ENCODE results near the gene USP53.

USP53 gene

DNA sequence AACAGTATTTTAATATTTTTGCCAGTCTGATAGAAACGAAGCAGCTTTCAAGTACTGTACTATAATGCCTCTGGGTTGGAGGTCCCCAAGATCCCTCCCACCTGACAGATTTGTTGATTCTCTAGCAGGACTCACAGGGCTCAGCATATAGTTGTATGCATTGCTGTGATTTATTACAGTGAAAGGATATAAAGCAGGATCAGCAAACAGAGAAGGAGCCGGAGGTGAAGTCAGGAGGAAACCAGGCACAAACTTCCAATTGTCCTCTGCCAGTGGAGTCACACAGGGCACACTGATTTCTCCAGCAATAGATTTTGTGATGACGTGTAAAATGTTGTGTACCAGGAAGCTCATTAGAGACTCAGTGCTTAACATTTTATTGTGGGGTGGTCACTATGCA lies 19.0 kb downstream of the USP53 start:
- H3K9me3 ChIP-seq (ENCODE audit: insufficient read depth, low read length, severe bottlenecking) = no peaks in the 10 kb centered on the region
- H3K4me3 ChIP-seq (ENCODE audit: low read depth in 1 of 2, low read length in 2 of 2) = no peak overlapping the region
- H3K4me1 ChIP-seq (ENCODE audit: insufficient read depth, low read length) = no peaks in the 10 kb centered on the region
- no peak for ATAC-seq (ENCODE audit: insufficient read depth, low read depth)
- no peak overlapping the region for H2AFZ ChIP-seq (ENCODE audit: low read depth, low read length)
- TF ChIP-seq, protein P1, sequence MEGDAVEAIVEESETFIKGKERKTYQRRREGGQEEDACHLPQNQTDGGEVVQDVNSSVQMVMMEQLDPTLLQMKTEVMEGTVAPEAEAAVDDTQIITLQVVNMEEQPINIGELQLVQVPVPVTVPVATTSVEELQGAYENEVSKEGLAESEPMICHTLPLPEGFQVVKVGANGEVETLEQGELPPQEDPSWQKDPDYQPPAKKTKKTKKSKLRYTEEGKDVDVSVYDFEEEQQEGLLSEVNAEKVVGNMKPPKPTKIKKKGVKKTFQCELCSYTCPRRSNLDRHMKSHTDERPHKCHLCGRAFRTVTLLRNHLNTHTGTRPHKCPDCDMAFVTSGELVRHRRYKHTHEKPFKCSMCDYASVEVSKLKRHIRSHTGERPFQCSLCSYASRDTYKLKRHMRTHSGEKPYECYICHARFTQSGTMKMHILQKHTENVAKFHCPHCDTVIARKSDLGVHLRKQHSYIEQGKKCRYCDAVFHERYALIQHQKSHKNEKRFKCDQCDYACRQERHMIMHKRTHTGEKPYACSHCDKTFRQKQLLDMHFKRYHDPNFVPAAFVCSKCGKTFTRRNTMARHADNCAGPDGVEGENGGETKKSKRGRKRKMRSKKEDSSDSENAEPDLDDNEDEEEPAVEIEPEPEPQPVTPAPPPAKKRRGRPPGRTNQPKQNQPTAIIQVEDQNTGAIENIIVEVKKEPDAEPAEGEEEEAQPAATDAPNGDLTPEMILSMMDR (IDR thresholded peaks at IDR 0.05; ENCODE audit: borderline replicate concordance, extremely low read depth, low read length, poor library complexity, severe bottlenecking) = no peak
- TF ChIP-seq EZH2 (IDR thresholded peaks at IDR 0.05; ENCODE audit: borderline replicate concordance, low read depth, low read length, severe bottlenecking) = no peak
- no peak overlapping the region for H3K27ac ChIP-seq (ENCODE audit: low read length)
- H3K4me2 ChIP-seq (ENCODE audit: insufficient read depth, low read length) = no peak overlapping the region
- no peak for DNase-seq
- no peaks in the 10 kb centered on the region for H3K79me2 ChIP-seq (ENCODE audit: insufficient read depth, low read length)
- H4K20me1 ChIP-seq (ENCODE audit: insufficient read depth, low read length) = no peaks in the 10 kb centered on the region
- no peaks in the 10 kb centered on the region for H3K27me3 ChIP-seq (ENCODE audit: insufficient read depth, low read length, poor library complexity)
- H3K36me3 ChIP-seq (ENCODE audit: insufficient read depth, low read length) = no peaks in the 10 kb centered on the region
- no peak overlapping the region for H3K9ac ChIP-seq (ENCODE audit: low read depth, low read length)

- Histone ChIP-seq H2AFZ (ENCODE audit: low read depth, low read length) (no peak overlapping the region), H3K9me3 (ENCODE audit: insufficient read depth, low read length, severe bottlenecking) (no peaks in the 10 kb centered on the region), H4K20me1 (ENCODE audit: insufficient read depth, low read length) (no peaks in the 10 kb centered on the region), H3K4me1 (ENCODE audit: insufficient read depth, low read length) (no peaks in the 10 kb centered on the region), H3K79me2 (ENCODE audit: insufficient read depth, low read length) (no peaks in the 10 kb centered on the region), H3K4me3 (ENCODE audit: low read depth in 1 of 2, low read length in 2 of 2) (no peak overlapping the region), H3K9ac (ENCODE audit: low read depth, low read length) (no peak overlapping the region), H3K27me3 (ENCODE audit: insufficient read depth, low read length, poor library complexity) (no peaks in the 10 kb centered on the region), H3K27ac (ENCODE audit: low read length) (no peak overlapping the region), H3K36me3 (ENCODE audit: insufficient read depth, low read length) (no peaks in the 10 kb centered on the region), H3K4me2 (ENCODE audit: insufficient read depth, low read length) (no peak overlapping the region)
- no peak for DNase-seq
- ATAC-seq (ENCODE audit: insufficient read depth, low read depth) = no peak
- TF ChIP-seq, protein P1 (IDR thresholded peaks at IDR 0.05; ENCODE audit: borderline replicate concordance, extremely low read depth, low read length, poor library complexity, severe bottlenecking) = no peak
- no peak for TF ChIP-seq EZH2 (IDR thresholded peaks at IDR 0.05; ENCODE audit: borderline replicate concordance, low read depth, low read length, severe bottlenecking)
Observed at GRCh38 chr4:119232286-119232685, 19.8 kb downstream of the USP53 start.

- Histone ChIP-seq H3K27ac (ENCODE audit: low read length) (no peak overlapping the region), H3K9me3 (ENCODE audit: insufficient read depth, low read length, severe bottlenecking) (no peaks in the 10 kb centered on the region), H3K36me3 (ENCODE audit: insufficient read depth, low read length) (no peaks in the 10 kb centered on the region), H3K4me3 (ENCODE audit: low read depth in 1 of 2, low read length in 2 of 2) (no peak overlapping the region), H3K79me2 (ENCODE audit: insufficient read depth, low read length) (no peaks in the 10 kb centered on the region), H4K20me1 (ENCODE audit: insufficient read depth, low read length) (no peaks in the 10 kb centered on the region), H3K4me1 (ENCODE audit: insufficient read depth, low read length) (no peaks in the 10 kb centered on the region), H3K4me2 (ENCODE audit: insufficient read depth, low read length) (no peak overlapping the region), H3K9ac (ENCODE audit: low read depth, low read length) (no peak overlapping the region), H2AFZ (ENCODE audit: low read depth, low read length) (no peak overlapping the region), H3K27me3 (ENCODE audit: insufficient read depth, low read length, poor library complexity) (no peaks in the 10 kb centered on the region)
- ATAC-seq (ENCODE audit: insufficient read depth, low read depth) (no peak), DNase-seq (no peak)
- TF ChIP-seq, protein P1 (IDR thresholded peaks at IDR 0.05; ENCODE audit: borderline replicate concordance, extremely low read depth, low read length, poor library complexity, severe bottlenecking) = no peak
- TF ChIP-seq EZH2 (IDR thresholded peaks at IDR 0.05; ENCODE audit: borderline replicate concordance, low read depth, low read length, severe bottlenecking) = no peak
Observed at GRCh38 chr4:119233191-119233590, 20.7 kb downstream of the USP53 start.

- Histone ChIP-seq H3K9ac (ENCODE audit: low read depth, low read length) (no peak overlapping the region), H3K27me3 (ENCODE audit: insufficient read depth, low read length, poor library complexity) (no peaks in the 10 kb centered on the region), H3K4me1 (ENCODE audit: insufficient read depth, low read length) (no peaks in the 10 kb centered on the region), H3K9me3 (ENCODE audit: insufficient read depth, low read length, severe bottlenecking) (no peaks in the 10 kb centered on the region), H3K27ac (ENCODE audit: low read length) (no peak overlapping the region), H3K4me2 (ENCODE audit: insufficient read depth, low read length) (no peak overlapping the region), H2AFZ (ENCODE audit: low read depth, low read length) (no peak overlapping the region), H3K79me2 (ENCODE audit: insufficient read depth, low read length) (no peaks in the 10 kb centered on the region), H4K20me1 (ENCODE audit: insufficient read depth, low read length) (no peaks in the 10 kb centered on the region), H3K4me3 (ENCODE audit: low read depth in 1 of 2, low read length in 2 of 2) (no peak overlapping the region), H3K36me3 (ENCODE audit: insufficient read depth, low read length) (no peaks in the 10 kb centered on the region)
- no peak for DNase-seq
- TF ChIP-seq, protein P1 (IDR thresholded peaks at IDR 0.05; ENCODE audit: borderline replicate concordance, extremely low read depth, low read length, poor library complexity, severe bottlenecking) = no peak
- no peak for TF ChIP-seq EZH2 (IDR thresholded peaks at IDR 0.05; ENCODE audit: borderline replicate concordance, low read depth, low read length, severe bottlenecking)
- no peak for ATAC-seq (ENCODE audit: insufficient read depth, low read depth)
Observed at GRCh38 chr4:119233750-119234149, 21.2 kb downstream of the USP53 start.

Measured in DND-41 (cell line).